ENCODE data around the gene SHANK3.

DNA sequence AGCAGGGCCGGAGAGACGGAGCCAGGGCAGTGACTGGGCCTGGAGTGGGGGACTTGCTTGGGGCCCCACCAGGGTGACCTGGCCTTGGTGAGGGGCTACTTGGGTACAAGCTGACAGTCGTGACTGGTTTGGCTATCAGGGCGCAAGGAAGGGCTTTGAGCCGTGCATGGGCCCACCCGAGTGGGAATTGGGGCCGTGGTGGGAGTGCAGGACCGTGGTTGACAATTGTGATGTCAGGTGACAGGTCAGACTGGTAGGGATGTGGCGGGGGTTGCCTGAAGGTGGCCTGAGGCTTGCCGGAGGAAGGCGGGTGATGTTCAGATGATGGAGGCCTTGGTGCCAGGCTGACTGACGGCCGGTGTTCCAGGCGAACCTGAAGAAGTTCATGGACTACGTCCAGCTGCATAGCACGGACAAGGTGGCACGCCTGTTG lies 5.6 kb downstream of the SHANK3 start:
- TF ChIP-seq, protein P1, sequence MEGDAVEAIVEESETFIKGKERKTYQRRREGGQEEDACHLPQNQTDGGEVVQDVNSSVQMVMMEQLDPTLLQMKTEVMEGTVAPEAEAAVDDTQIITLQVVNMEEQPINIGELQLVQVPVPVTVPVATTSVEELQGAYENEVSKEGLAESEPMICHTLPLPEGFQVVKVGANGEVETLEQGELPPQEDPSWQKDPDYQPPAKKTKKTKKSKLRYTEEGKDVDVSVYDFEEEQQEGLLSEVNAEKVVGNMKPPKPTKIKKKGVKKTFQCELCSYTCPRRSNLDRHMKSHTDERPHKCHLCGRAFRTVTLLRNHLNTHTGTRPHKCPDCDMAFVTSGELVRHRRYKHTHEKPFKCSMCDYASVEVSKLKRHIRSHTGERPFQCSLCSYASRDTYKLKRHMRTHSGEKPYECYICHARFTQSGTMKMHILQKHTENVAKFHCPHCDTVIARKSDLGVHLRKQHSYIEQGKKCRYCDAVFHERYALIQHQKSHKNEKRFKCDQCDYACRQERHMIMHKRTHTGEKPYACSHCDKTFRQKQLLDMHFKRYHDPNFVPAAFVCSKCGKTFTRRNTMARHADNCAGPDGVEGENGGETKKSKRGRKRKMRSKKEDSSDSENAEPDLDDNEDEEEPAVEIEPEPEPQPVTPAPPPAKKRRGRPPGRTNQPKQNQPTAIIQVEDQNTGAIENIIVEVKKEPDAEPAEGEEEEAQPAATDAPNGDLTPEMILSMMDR (optimal IDR thresholded peaks at IDR 0.05 in 1 of 3, IDR thresholded peaks at IDR 0.05 in 1 of 3, conservative IDR thresholded peaks at IDR 0.05 in 1 of 3; ENCODE audit: extremely low read depth in 1 of 3, insufficient read depth in 2 of 3, low read length in 3 of 3) = no peak
- no peak for TF ChIP-seq EZH2 (IDR thresholded peaks at IDR 0.05; ENCODE audit: low read length)
